Activated gamma-delta T cell treated with Interleukin-2 at 50 U/mL for 16 hours (primary cell): ENCODE data around the gene FNTB.

Experiments used
- DNase-seq: peaks from one replicate; pipeline ENCODE4 v3.0.0-alpha.2; 2020

The FNTB gene

GRCh38 chr14:64986648-64987437, at the start of gene FNTB:
Gene FNTB (plus strand): TSS chr14:64986895. CDS start chr14:64986954, 59 bp downstream.
- DNase-seq = peak; percentile 90

GRCh38 chr14:64937171-64937820, 49.4 kb upstream of the FNTB start:
- no peak for DNase-seq

- no peak for DNase-seq
Observed at GRCh38 chr14:64937821-64938193, 48.9 kb upstream of the FNTB start.

- no peak for DNase-seq
Observed at GRCh38 chr14:64938972-64939816, 47.5 kb upstream of the FNTB start.

- DNase-seq = no peak
Observed at GRCh38 chr14:64939817-64940190, 46.9 kb upstream of the FNTB start.

GRCh38 chr14:64940336-64940910, 46.3 kb upstream of the FNTB start:
- DNase-seq = no peak

GRCh38 chr14:64942531-64943111, 44.1 kb upstream of the FNTB start, which contains the start of gene GPX2:
Gene GPX2 (minus strand): TSS chr14:64942745. CDS start chr14:64942726, 19 bp downstream.
- DNase-seq = no peak

GRCh38 chr14:64943556-64943955, 43.1 kb upstream of the FNTB start:
- no peak for DNase-seq

- no peak for DNase-seq
Observed at GRCh38 chr14:64944041-64944440, 42.7 kb upstream of the FNTB start.

- no peak for DNase-seq
Observed at GRCh38 chr14:64944861-64945260, 41.8 kb upstream of the FNTB start.

GRCh38 chr14:64945431-64946178, 41.1 kb upstream of the FNTB start:
- no peak for DNase-seq

- no peak for DNase-seq
Observed at GRCh38 chr14:64946310-64947045, 40.2 kb upstream of the FNTB start.

GRCh38 chr14:64947710-64948611, 38.7 kb upstream of the FNTB start:
- DNase-seq = no peak

- DNase-seq = no peak
Observed at GRCh38 chr14:64948612-64949210, 38.0 kb upstream of the FNTB start.

- DNase-seq = no peak
Observed at GRCh38 chr14:64950889-64951288, 35.8 kb upstream of the FNTB start.

- DNase-seq = no peak
Observed at GRCh38 chr14:64951291-64951690, 35.4 kb upstream of the FNTB start.

- no peak for DNase-seq
Observed at GRCh38 chr14:64951724-64952123, 35.0 kb upstream of the FNTB start.

GRCh38 chr14:64952598-64953309, 33.9 kb upstream of the FNTB start:
- no peak for DNase-seq

GRCh38 chr14:64953310-64953654, 33.4 kb upstream of the FNTB start:
- DNase-seq = no peak
